Endothelial cell of umbilical vein (primary cell): ENCODE results near the gene KDM6B.
"Not testable (repeated sequence)": the region's sequence is repeated elsewhere in the genome, so short reads cannot be mapped to it uniquely, and the experiment has no call there.

Experiments used
- EZH2 ChIP-seq: IDR thresholded peaks from 2 replicates; pipeline ENCODE4 v1.6.1; 2012; ENCODE audit warnings: borderline replicate concordance, low read depth, mild to moderate bottlenecking, moderate library complexity, low read length, inconsistent platforms; ENCODE audit not compliant: severe bottlenecking
- GATA2 ChIP-seq: IDR thresholded peaks from 2 replicates; pipeline ENCODE4 v1.7.0; 2011; ENCODE audit warnings: low read depth, mild to moderate bottlenecking, moderate library complexity, mixed read lengths, low read length; ENCODE audit not compliant: insufficient read length, insufficient read depth
- JUN ChIP-seq: IDR thresholded peaks from 2 replicates; pipeline ENCODE4 v1.6.1; 2011; ENCODE audit warnings: borderline replicate concordance, low read depth; ENCODE audit not compliant: insufficient read length, insufficient read depth
- MAX ChIP-seq: IDR thresholded peaks from 2 replicates; pipeline ENCODE4 v1.6.1; 2011; ENCODE audit not compliant: insufficient read depth, insufficient read length
- MYC ChIP-seq: IDR thresholded peaks from one replicate; pipeline ENCODE4 v1.6.1; 2011; ENCODE audit warnings: mild to moderate bottlenecking, low read depth, low read length
- POLR2A ChIP-seq: IDR thresholded peaks from 2 replicates; pipeline ENCODE4 v1.6.1; 2012; ENCODE audit warnings: low read depth, mild to moderate bottlenecking, control low read depth, low read length
- POLR2AphosphoS5 ChIP-seq: IDR thresholded peaks from 2 replicates; pipeline ENCODE4 v1.6.1; 2012; ENCODE audit warnings: low read depth, mild to moderate bottlenecking, control low read depth, low read length, moderate library complexity; ENCODE audit not compliant: insufficient read depth
- TF ChIP-seq, protein P1 (sequence below), 2 donors: IDR thresholded peaks; 1 replicate in 1 of 2; 2 replicates in 1 of 2; pipeline ENCODE4 v1.5.1; 2011; ENCODE audit warnings: low read length in 2 of 2, mild to moderate bottlenecking in 2 of 2, moderate library complexity in 2 of 2, control low read depth in 1 of 2, inconsistent platforms in 1 of 2, low read depth in 1 of 2; ENCODE audit not compliant: insufficient read depth in 1 of 2; ENCODE audit errors: extremely low read depth in 1 of 2

- TF ChIP-seq, protein P1, sequence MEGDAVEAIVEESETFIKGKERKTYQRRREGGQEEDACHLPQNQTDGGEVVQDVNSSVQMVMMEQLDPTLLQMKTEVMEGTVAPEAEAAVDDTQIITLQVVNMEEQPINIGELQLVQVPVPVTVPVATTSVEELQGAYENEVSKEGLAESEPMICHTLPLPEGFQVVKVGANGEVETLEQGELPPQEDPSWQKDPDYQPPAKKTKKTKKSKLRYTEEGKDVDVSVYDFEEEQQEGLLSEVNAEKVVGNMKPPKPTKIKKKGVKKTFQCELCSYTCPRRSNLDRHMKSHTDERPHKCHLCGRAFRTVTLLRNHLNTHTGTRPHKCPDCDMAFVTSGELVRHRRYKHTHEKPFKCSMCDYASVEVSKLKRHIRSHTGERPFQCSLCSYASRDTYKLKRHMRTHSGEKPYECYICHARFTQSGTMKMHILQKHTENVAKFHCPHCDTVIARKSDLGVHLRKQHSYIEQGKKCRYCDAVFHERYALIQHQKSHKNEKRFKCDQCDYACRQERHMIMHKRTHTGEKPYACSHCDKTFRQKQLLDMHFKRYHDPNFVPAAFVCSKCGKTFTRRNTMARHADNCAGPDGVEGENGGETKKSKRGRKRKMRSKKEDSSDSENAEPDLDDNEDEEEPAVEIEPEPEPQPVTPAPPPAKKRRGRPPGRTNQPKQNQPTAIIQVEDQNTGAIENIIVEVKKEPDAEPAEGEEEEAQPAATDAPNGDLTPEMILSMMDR (IDR thresholded peaks at IDR 0.05; ENCODE audit: extremely low read depth in 1 of 2, insufficient read depth in 1 of 2, low read depth in 1 of 2, low read length in 2 of 2), result not testable (repeated sequence)
- TF ChIP-seq GATA2, POLR2A, POLR2AphosphoS5, EZH2, MYC, MAX, JUN: not testable (repeated sequence)
Observed at GRCh38 chr17:7864384-7864783, 30.4 kb downstream of the KDM6B start.
